ENCODE measurements around the gene HOXA1. TPM values are rescaled to one million over a fixed set of nuclear protein-coding genes. Genes with fewer than 3 reads are reported as not detected.

The HOXA1 gene
- total RNA-seq, 4 donors from 2014 or later = 0.67 to 0.78 TPM; not detected in 2

- Histone ChIP-seq H3K4me3 (replicated peaks in 1 of 3) (peak overlapping the region in 1 of 3 donors; percentile 5), H3K27me3 (peaks cover 43% of the 10 kb centered on the region), H3K4me1 (peaks cover 0 to 6% of the 10 kb centered on the region in 2 donors), H3K36me3 (no peaks in the 10 kb centered on the region), H3K27ac (peak overlapping the region; percentile 71 to 81 (median 80)), H3K9me3 (no peaks in the 10 kb centered on the region)
- intact Hi-C loops (cut with DNase I) = no loop called here
- no peak for DNase-seq
- TF ChIP-seq POLR2A (IDR thresholded peaks at IDR 0.05) = no peak
- WGBS, 2 donors = 12 to 24% methylated on average over 23 to 38 of the region's 45 CpGs
Observed at GRCh38 chr7:27115221-27116026, 19.6 kb upstream of the HOXA1 start.

GRCh38 chr7:27114881-27115220, 19.1 kb upstream of the HOXA1 start:
- Histone ChIP-seq H3K4me1 (peaks cover 0 to 11% of the 10 kb centered on the region in 2 donors), H3K27me3 (peaks cover 43% of the 10 kb centered on the region), H3K36me3 (no peaks in the 10 kb centered on the region), H3K27ac (peak overlapping the region; percentile 71 to 81 (median 80)), H3K4me3 (replicated peaks in 1 of 3) (peak overlapping the region in 1 of 3 donors; percentile 5), H3K9me3 (no peaks in the 10 kb centered on the region)
- no peak for DNase-seq
- intact Hi-C loops (cut with DNase I) = no loop called here
- 17 to 29% methylated on average over 6 of the region's 6 CpGs for WGBS, 2 donors
- no peak for TF ChIP-seq CTCF (IDR thresholded peaks at IDR 0.05)
- TF ChIP-seq POLR2A (IDR thresholded peaks at IDR 0.05) = no peak

GRCh38 chr7:27113991-27114769, 18.4 kb upstream of the HOXA1 start:
- no peak for DNase-seq
- Histone ChIP-seq H3K27ac (peak overlapping the region; percentile 30 to 86 (median 85)), H3K4me1 (peaks cover 0 to 15% of the 10 kb centered on the region in 2 donors), H3K4me3 (replicated peaks in 1 of 3) (peak overlapping the region in 1 of 3 donors; percentile 40), H3K36me3 (no peaks in the 10 kb centered on the region), H3K9me3 (no peaks in the 10 kb centered on the region), H3K27me3 (peaks cover 43% of the 10 kb centered on the region)
- TF ChIP-seq CTCF (IDR thresholded peaks at IDR 0.05) = no peak
- TF ChIP-seq POLR2A (IDR thresholded peaks at IDR 0.05) = no peak
- 4 to 28% methylated on average over 12 to 26 of the region's 26 CpGs for WGBS, 2 donors
- intact Hi-C loops (cut with DNase I) = no loop called here

GRCh38 chr7:27112955-27113949, 17.5 kb upstream of the HOXA1 start:
- Histone ChIP-seq H3K27me3 (peaks cover 46% of the 10 kb centered on the region), H3K27ac (peak overlapping the region; percentile 30 to 86 (median 85)), H3K4me3 (replicated peaks in 1 of 3) (peak overlapping the region in 1 of 3 donors; percentile 40), H3K36me3 (no peaks in the 10 kb centered on the region), H3K4me1 (peaks cover 0 to 15% of the 10 kb centered on the region in 2 donors), H3K9me3 (no peaks in the 10 kb centered on the region)
- WGBS, 2 donors = 10 to 14% methylated on average over 26 to 36 of the region's 57 CpGs
- DNase-seq = no peak
- TF ChIP-seq CTCF (IDR thresholded peaks at IDR 0.05) = no peak
- no peak for TF ChIP-seq POLR2A (IDR thresholded peaks at IDR 0.05)
- intact Hi-C loops (cut with DNase I) = no loop called here

GRCh38 chr7:27112361-27112760, 16.6 kb upstream of the HOXA1 start:
- no peak for TF ChIP-seq POLR2A (IDR thresholded peaks at IDR 0.05)
- H3K4me1 ChIP-seq = peaks cover 0 to 11% of the 10 kb centered on the region in 2 donors
- no peaks in the 10 kb centered on the region for H3K36me3 ChIP-seq
- no peak for DNase-seq
- intact Hi-C loops (cut with DNase I) = no loop called here
- no peak overlapping the region for H3K4me3 ChIP-seq (replicated peaks in 1 of 3)
- H3K27ac ChIP-seq = peak overlapping the region in 1 of 3 donors; percentile 86
- no peaks in the 10 kb centered on the region for H3K9me3 ChIP-seq
- H3K27me3 ChIP-seq = peaks cover 45% of the 10 kb centered on the region
- 19 to 22% methylated on average over 4 of the region's 4 CpGs for WGBS, 2 donors

All from thyroid gland (tissue), 4 donors.